HepG2 (cell line): ENCODE results near the gene HYAL2. TPM values are rescaled to one million over a fixed set of nuclear protein-coding genes. Genes with fewer than 3 reads are reported as not detected.

Source experiments
- BCLAF1 ChIP-seq: fragments of 450-650 bp; IDR thresholded peaks from 2 replicates; pipeline ENCODE4 v1.6.1; 2017; ENCODE audit warnings: mild to moderate bottlenecking
- CENPX ChIP-seq: sonication (generic); formaldehyde crosslinking; IDR thresholded peaks from 2 replicates; pipeline ENCODE4 v1.9.0; 2021; ENCODE audit warnings: mild to moderate bottlenecking, missing genetic modification reagents, moderate library complexity
- DPF2 ChIP-seq: sonication (generic); formaldehyde crosslinking; IDR thresholded peaks from 2 replicates; pipeline ENCODE4 v1.4.0; 2020; ENCODE audit warnings: mild to moderate bottlenecking, low read depth, missing genetic modification reagents, borderline replicate concordance
- EEA1 ChIP-seq: sonication (generic); formaldehyde crosslinking; IDR thresholded peaks from 2 replicates; pipeline ENCODE4 v1.5.1; 2020; ENCODE audit warnings: mild to moderate bottlenecking, missing genetic modification reagents, borderline replicate concordance
- FOXC1 ChIP-seq: sonication (generic); formaldehyde crosslinking; IDR thresholded peaks from 2 replicates; pipeline ENCODE4 v1.8.0; 2022; ENCODE audit warnings: mild to moderate bottlenecking, missing genetic modification reagents, borderline replicate concordance
- HMG20B ChIP-seq: conservative IDR thresholded peaks from 2 replicates; pipeline ENCODE4 v1.6.1; 2016; ENCODE audit warnings: missing genetic modification reagents, missing compliant biosample characterization
- MAX ChIP-seq: IDR thresholded peaks from 2 replicates; pipeline ENCODE4 v1.6.1; 2012; ENCODE audit warnings: inconsistent platforms
- NCOA5 ChIP-seq: sonication (generic); formaldehyde crosslinking; IDR thresholded peaks from 2 replicates; pipeline ENCODE4 v1.4.0; 2020; ENCODE audit warnings: missing genetic modification reagents
- NFYB ChIP-seq: sonication (generic); formaldehyde crosslinking; IDR thresholded peaks from 2 replicates; pipeline ENCODE4 v1.4.0; 2020; ENCODE audit warnings: missing genetic modification reagents
- PHB2 ChIP-seq: fragments of 450-650 bp; IDR thresholded peaks from 2 replicates; pipeline ENCODE4 v1.6.1; 2018; ENCODE audit not compliant: partially characterized antibody
- REL ChIP-seq: sonication (generic); formaldehyde crosslinking; conservative IDR thresholded peaks from 2 replicates; pipeline ENCODE4 v1.8.0; 2022; ENCODE audit warnings: mild to moderate bottlenecking, missing genetic modification reagents, moderate library complexity
- REPIN1 ChIP-seq: sonication (generic); formaldehyde crosslinking; IDR thresholded peaks from 2 replicates; pipeline ENCODE4 v1.8.0; 2022; ENCODE audit warnings: missing genetic modification reagents, low read depth, mild to moderate bottlenecking, borderline replicate concordance
- SMYD3 ChIP-seq: sonication (generic); formaldehyde crosslinking; IDR thresholded peaks from 2 replicates; pipeline ENCODE4 v1.8.1; 2023; ENCODE audit warnings: mild to moderate bottlenecking, missing genetic modification reagents
- TCF7L2 ChIP-seq: IDR thresholded peaks from 2 replicates; pipeline ENCODE4 v1.6.1; 2011; ENCODE audit warnings: mild to moderate bottlenecking, low read depth, low read length, moderate library complexity
- TOE1 ChIP-seq: sonication (generic); formaldehyde crosslinking; IDR thresholded peaks from 2 replicates; pipeline ENCODE4 v1.4.0; 2020; ENCODE audit warnings: mild to moderate bottlenecking, missing genetic modification reagents
- ZNF121 ChIP-seq: sonication (generic); formaldehyde crosslinking; IDR thresholded peaks from 2 replicates; pipeline ENCODE4 v1.5.0; 2020; ENCODE audit warnings: mild to moderate bottlenecking, missing genetic modification reagents
- ZNF274 ChIP-seq: sonication (generic); formaldehyde crosslinking; IDR thresholded peaks from 2 replicates; pipeline ENCODE4 v1.5.1; 2020; ENCODE audit warnings: mild to moderate bottlenecking, missing genetic modification reagents
- ZNF367 ChIP-seq: sonication (generic); formaldehyde crosslinking; IDR thresholded peaks from 2 replicates; pipeline ENCODE4 v1.4.0; 2020; ENCODE audit warnings: missing genetic modification reagents, borderline replicate concordance
- ZNF460 ChIP-seq: sonication (generic); formaldehyde crosslinking; IDR thresholded peaks from 2 replicates; pipeline ENCODE4 v1.5.1; 2020; ENCODE audit warnings: missing genetic modification reagents, mild to moderate bottlenecking, borderline replicate concordance
- ZNF761 ChIP-seq: sonication (generic); formaldehyde crosslinking; conservative IDR thresholded peaks from 2 replicates; pipeline ENCODE4 v1.4.0; 2020; ENCODE audit warnings: mild to moderate bottlenecking, missing genetic modification reagents
- ZNF768 ChIP-seq: sonication (generic); formaldehyde crosslinking; IDR thresholded peaks from 2 replicates; pipeline ENCODE4 v1.4.0; 2020; ENCODE audit warnings: missing genetic modification reagents
- polyA plus RNA-seq, 8 experiments: library from polyadenylated mRNA; depleted of rRNA in 3 of 8; stranded (reverse) in 7 of 8; unstranded in 1 of 8; fragments of >200 nt; fragmentation: Illumina TruSeq in 4 of 8; extraction: Trizol in 4 of 8; gene quantifications; 2 replicates each; pipeline versions ENCODE4 v1.2.1 to v1.2.3, GENCODE V29; 2011 to 2016; ENCODE audit warnings: low read depth in 4 of 8, missing spikeins in 1 of 8, mixed read lengths in 1 of 8; ENCODE audit not compliant: insufficient read depth in 1 of 8
- total RNA-seq, 5 experiments: library from RNA; depleted of rRNA; stranded (reverse); fragments of >200 nt; fragmentation: Illumina TruSeq; extraction: Trizol; gene quantifications; 2 replicates each; pipeline ENCODE4 v1.2.3, GENCODE V29; 2016; ENCODE audit warnings: low read depth in 1 of 5
- TF ChIP-seq, protein P1 (sequence below): sonication (generic); formaldehyde crosslinking; IDR thresholded peaks from 2 replicates; pipeline ENCODE4 v1.4.0; 2020; ENCODE audit warnings: missing genetic modification reagents

Gene HYAL2
- total and polyA plus RNA-seq, 2 of the 13 experiments (the other 11 are each of a cell fraction or from before 2014, with no cell fraction given): 76.2 to 102 TPM

DNA sequence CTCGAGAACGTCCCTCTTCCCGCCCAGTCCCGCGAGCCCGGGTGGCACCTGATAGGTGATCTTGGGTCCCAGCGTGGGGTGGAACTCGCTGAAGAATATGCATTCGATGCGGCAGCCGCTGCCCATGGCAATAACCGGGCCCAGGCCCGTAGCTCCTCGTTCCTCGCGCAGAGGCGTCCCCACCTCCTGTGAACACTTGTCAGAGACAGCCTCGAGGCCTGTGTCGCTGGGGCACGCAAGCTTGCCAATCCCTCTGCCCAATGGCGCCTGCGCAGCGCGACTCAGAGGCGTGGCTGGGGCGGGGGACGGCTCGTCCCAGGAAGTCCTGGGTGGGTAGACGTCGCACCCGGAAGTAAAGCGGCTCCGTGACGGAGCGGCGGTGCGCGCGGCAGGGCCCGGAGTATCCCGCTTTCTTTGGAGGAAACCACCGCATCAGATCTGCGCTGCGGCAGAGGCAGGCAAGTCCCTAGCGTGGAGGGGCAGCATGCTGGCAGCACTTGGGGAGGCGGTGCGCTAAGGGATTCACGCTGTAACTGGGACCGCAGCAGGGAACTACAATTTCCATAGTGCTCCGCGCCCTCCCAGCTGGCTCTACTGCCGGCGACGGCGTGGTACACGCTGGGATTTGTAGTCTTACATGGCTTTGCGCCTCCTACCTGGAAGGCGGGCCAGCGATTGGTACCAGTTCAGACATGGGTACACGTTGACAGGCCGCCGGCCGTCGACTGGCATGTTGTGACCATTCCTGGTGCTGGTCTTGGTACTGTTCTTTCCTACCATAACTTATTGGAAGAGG is 28.2 kb upstream of the HYAL2 start, which contains the start of the genes CYB561D2 and NPRL2 (continued):
- TF ChIP-seq FOXC1: peak; percentile 95
- TF ChIP-seq ZNF768 (CRISPR knock-in tag): peak; percentile 85
- TF ChIP-seq CENPX (CRISPR knock-in tag): no peak
- peak; percentile 30 for TF ChIP-seq NFYB (CRISPR knock-in tag)
- TF ChIP-seq ZNF274 (CRISPR knock-in tag): peak; percentile 97
- TF ChIP-seq PHB2: no peak
- no peak for TF ChIP-seq ZNF367 (CRISPR knock-in tag)
- TF ChIP-seq TOE1 (CRISPR knock-in tag): no peak; the same call in 1 of the 2 replicates
- TF ChIP-seq NCOA5 (CRISPR knock-in tag): no peak
- TF ChIP-seq EEA1: 0 out of 2 replicates have a peak, but pooled peaks have one; percentile 87
- peak; percentile 92 for TF ChIP-seq REL (CRISPR knock-in tag)
- TF ChIP-seq ZNF761: peak; percentile 95
- TF ChIP-seq, protein P1, sequence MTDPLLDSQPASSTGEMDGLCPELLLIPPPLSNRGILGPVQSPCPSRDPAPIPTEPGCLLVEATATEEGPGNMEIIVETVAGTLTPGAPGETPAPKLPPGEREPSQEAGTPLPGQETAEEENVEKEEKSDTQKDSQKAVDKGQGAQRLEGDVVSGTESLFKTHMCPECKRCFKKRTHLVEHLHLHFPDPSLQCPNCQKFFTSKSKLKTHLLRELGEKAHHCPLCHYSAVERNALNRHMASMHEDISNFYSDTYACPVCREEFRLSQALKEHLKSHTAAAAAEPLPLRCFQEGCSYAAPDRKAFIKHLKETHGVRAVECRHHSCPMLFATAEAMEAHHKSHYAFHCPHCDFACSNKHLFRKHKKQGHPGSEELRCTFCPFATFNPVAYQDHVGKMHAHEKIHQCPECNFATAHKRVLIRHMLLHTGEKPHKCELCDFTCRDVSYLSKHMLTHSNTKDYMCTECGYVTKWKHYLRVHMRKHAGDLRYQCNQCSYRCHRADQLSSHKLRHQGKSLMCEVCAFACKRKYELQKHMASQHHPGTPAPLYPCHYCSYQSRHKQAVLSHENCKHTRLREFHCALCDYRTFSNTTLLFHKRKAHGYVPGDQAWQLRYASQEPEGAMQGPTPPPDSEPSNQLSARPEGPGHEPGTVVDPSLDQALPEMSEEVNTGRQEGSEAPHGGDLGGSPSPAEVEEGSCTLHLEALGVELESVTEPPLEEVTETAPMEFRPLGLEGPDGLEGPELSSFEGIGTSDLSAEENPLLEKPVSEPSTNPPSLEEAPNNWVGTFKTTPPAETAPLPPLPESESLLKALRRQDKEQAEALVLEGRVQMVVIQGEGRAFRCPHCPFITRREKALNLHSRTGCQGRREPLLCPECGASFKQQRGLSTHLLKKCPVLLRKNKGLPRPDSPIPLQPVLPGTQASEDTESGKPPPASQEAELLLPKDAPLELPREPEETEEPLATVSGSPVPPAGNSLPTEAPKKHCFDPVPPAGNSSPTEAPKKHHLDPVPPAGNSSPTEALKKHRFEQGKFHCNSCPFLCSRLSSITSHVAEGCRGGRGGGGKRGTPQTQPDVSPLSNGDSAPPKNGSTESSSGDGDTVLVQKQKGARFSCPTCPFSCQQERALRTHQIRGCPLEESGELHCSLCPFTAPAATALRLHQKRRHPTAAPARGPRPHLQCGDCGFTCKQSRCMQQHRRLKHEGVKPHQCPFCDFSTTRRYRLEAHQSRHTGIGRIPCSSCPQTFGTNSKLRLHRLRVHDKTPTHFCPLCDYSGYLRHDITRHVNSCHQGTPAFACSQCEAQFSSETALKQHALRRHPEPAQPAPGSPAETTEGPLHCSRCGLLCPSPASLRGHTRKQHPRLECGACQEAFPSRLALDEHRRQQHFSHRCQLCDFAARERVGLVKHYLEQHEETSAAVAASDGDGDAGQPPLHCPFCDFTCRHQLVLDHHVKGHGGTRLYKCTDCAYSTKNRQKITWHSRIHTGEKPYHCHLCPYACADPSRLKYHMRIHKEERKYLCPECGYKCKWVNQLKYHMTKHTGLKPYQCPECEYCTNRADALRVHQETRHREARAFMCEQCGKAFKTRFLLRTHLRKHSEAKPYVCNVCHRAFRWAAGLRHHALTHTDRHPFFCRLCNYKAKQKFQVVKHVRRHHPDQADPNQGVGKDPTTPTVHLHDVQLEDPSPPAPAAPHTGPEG (CRISPR knock-in tag): peak; percentile 90
- TF ChIP-seq DPF2: no peak
- TF ChIP-seq BCLAF1: no peak
- TF ChIP-seq HMG20B (CRISPR knock-in tag): no peak
- no peak for TF ChIP-seq ZNF460
- peak; percentile 97 for TF ChIP-seq SMYD3
- TF ChIP-seq REPIN1: peak; percentile 89
- peak; percentile 99 for TF ChIP-seq MAX
- no peak for TF ChIP-seq TCF7L2
- no peak; the same call in 1 of the 2 replicates for TF ChIP-seq ZNF121 (CRISPR knock-in tag)
